ENCODE measurements around the gene IFITM2. TPM values are rescaled to one million over a fixed set of nuclear protein-coding genes. Genes with fewer than 3 reads are reported as not detected.

The IFITM2 gene
- total and polyA plus RNA-seq, 2 of the 4 experiments (the other 2 are of a cell fraction) = 31.2 to 564 TPM

DNA sequence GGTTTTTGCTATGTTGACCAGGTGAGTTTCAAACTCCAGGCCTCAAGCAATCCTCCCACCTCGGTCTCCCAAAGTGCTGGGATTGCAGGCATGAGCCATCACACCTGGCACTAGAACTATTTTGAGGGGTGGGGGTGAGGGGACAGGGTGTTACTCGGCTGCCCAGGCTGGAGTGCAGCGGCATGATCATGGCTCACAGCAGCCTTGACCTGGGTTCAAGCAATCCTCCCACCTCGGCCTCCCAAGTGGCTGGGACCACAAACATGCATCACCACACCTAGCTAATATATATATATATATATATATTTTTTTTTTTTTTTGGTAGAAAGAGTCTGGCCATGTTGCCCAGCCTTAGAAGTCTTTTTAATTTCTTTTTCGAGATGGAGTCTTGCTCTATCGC is 30.1 kb downstream of the IFITM2 start:
- ATAC-seq (ENCODE audit: low read depth) = no peak
- POLR2A ChIA-PET (ENCODE audit: unreplicated experiment) = no interaction called here
- intact Hi-C loops (cut with micrococcal nuclease) = no loop called here

More for the DNA sequence above, 30.1 kb downstream of the IFITM2 start:
- H2AK5ac ChIP-seq (ENCODE audit: low read depth, low read length) = no peak overlapping the region
- H3K4me3 ChIP-seq (ENCODE audit: insufficient read depth, low read depth, low read length) = no peak overlapping the region
- no peak overlapping the region for H3K18ac ChIP-seq (ENCODE audit: low read depth, low read length)
- dilution Hi-C loops (cut with HindIII; ENCODE audit: low sequenced_read_pairs, unreplicated experiment) (no loop called here), in situ Hi-C loops (cut with MboI; ENCODE audit: low sequenced_read_pairs) (no loop called here)
- no TSS peak for BruUV-seq (replicated peaks)
- H4K5ac ChIP-seq (ENCODE audit: low read depth, low read length) = no peak overlapping the region
- TF ChIP-seq MAFK (IDR thresholded peaks at IDR 0.05; ENCODE audit: low read depth, low read length) = no peak
- no peak for TF ChIP-seq POLR2A (IDR thresholded peaks at IDR 0.05; ENCODE audit: low read depth, low read length)
- TF ChIP-seq, protein P1, sequence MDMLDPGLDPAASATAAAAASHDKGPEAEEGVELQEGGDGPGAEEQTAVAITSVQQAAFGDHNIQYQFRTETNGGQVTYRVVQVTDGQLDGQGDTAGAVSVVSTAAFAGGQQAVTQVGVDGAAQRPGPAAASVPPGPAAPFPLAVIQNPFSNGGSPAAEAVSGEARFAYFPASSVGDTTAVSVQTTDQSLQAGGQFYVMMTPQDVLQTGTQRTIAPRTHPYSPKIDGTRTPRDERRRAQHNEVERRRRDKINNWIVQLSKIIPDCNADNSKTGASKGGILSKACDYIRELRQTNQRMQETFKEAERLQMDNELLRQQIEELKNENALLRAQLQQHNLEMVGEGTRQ (IDR thresholded peaks at IDR 0.05; ENCODE audit: low read depth, low read length) = no peak
- no peak for TF ChIP-seq SMC3 (IDR thresholded peaks at IDR 0.05; ENCODE audit: low read depth, low read length)
- TF ChIP-seq CHD1 (IDR thresholded peaks at IDR 0.05; ENCODE audit: low read depth, low read length) = no peak
- no peak for TF ChIP-seq CTCF (conservative IDR thresholded peaks at IDR 0.05; ENCODE audit: low read depth, low read length)
- TF ChIP-seq NFE2L2 (IDR thresholded peaks at IDR 0.05; ENCODE audit: low read depth, low read length) = no peak
- H3K9me1 ChIP-seq (ENCODE audit: insufficient read depth, low read length) = no peaks in the 10 kb centered on the region
- no peak overlapping the region for H3K14ac ChIP-seq (replicated peaks; ENCODE audit: low read depth, low read length)
- no peak overlapping the region for H4K91ac ChIP-seq (ENCODE audit: insufficient read depth, low read depth, low read length)
- WGBS, 2 experiments (ENCODE audit: extremely low coverage in 2 of 2, insufficient read length in 1 of 2) = 100% methylated on average over 1 of the region's 6 CpGs; no CpG with 5 or more reads in 1 of the 2 experiments
- H3K23ac ChIP-seq (ENCODE audit: low read depth, low read length) = no peak overlapping the region
- no peak overlapping the region for H2AK9ac ChIP-seq (replicated peaks; ENCODE audit: low read depth, low read length, poor library complexity)
- no peak overlapping the region for H3K4me2 ChIP-seq (ENCODE audit: low read depth, low read length)
- H3K27ac ChIP-seq (ENCODE audit: insufficient read depth, low read length) = no peak overlapping the region
- DNase-seq = no peak
- no peaks in the 10 kb centered on the region for H4K20me1 ChIP-seq (ENCODE audit: insufficient read depth, low read length)
- CTCF ChIA-PET = interaction anchor here (1.0 kb wide), 1 partner anchor 15 kb away, joined by 3 read pairs; no protein-coding TSS in a partner anchor
- H2BK120ac ChIP-seq (ENCODE audit: low read depth, low read length) = no peak overlapping the region
- no peaks in the 10 kb centered on the region for H3K9me3 ChIP-seq (ENCODE audit: control insufficient read depth, insufficient read depth, low read length)
- no peak overlapping the region for H2BK5ac ChIP-seq (ENCODE audit: low read depth, low read length, poor library complexity, severe bottlenecking)
- H3K36me3 ChIP-seq (ENCODE audit: control insufficient read depth, insufficient read depth, low read length) = no peaks in the 10 kb centered on the region
- H2BK20ac ChIP-seq (ENCODE audit: low read depth, low read length) = no peak overlapping the region
- peaks cover 5% of the 10 kb centered on the region for H3K4me1 ChIP-seq (ENCODE audit: control insufficient read depth, insufficient read depth, low read length)
- no peak overlapping the region for H3K9ac ChIP-seq (ENCODE audit: low read depth, low read length)
- H3K56ac ChIP-seq (ENCODE audit: extremely low read depth, insufficient read depth, low read length) = no peak overlapping the region
- H4K8ac ChIP-seq (ENCODE audit: low read depth in 2 of 2, low read length in 2 of 2) = no peak overlapping the region
- no peak overlapping the region for H2AFZ ChIP-seq (replicated peaks; ENCODE audit: low read length, poor library complexity)
- H2BK15ac ChIP-seq (ENCODE audit: low read depth, low read length) = no peak overlapping the region
- H3K79me1 ChIP-seq (ENCODE audit: low read depth in 1 of 2, low read length in 2 of 2) = no peaks in the 10 kb centered on the region
- no peak overlapping the region for H3K4ac ChIP-seq (ENCODE audit: low read depth, low read length)
- peaks cover 6% of the 10 kb centered on the region for H3K27me3 ChIP-seq (ENCODE audit: control insufficient read depth, insufficient read depth, low read length)

All from IMR-90 (cell line).